ENCODE results near the gene TNS1. TPM values are rescaled to one million over a fixed set of nuclear protein-coding genes. Genes with fewer than 3 reads are reported as not detected.

The TNS1 gene
- polyA plus RNA-seq, 3 donors = 0.26 to 1.6 (median 1.5) TPM

GRCh38 chr2:217969588-217969987 lies 33.2 kb downstream of the TNS1 start:
- no peak for DNase-seq
- intact Hi-C loops (cut with micrococcal nuclease) = no loop called here
- Mint-ChIP-seq H3K4me3 (no peak overlapping the region), H3K4me1 (no peaks in the 10 kb centered on the region), H3K36me3 (peaks cover 0 to 3% of the 10 kb centered on the region in 2 donors), H3K27me3 (ENCODE audit: low read depth in 3 of 3) (peaks cover 0 to 3% (median 0%) of the 10 kb centered on the region in 3 donors), H3K27ac (no peak overlapping the region), H3K9me3 (peaks cover 0 to 4% (median 0%) of the 10 kb centered on the region in 7 donors)
- Histone ChIP-seq H3K27me3 (ENCODE audit: control insufficient read depth in 2 of 2, insufficient read depth in 2 of 2, low read length in 2 of 2) (no peaks in the 10 kb centered on the region), H3K27ac (ENCODE audit: low read depth in 1 of 2, low read length in 2 of 2) (no peak overlapping the region), H3K4me1 (ENCODE audit: control insufficient read depth in 1 of 2, insufficient read depth in 2 of 2, low read length in 2 of 2) (no peaks in the 10 kb centered on the region), H3K9me3 (replicated peaks in 1 of 2; ENCODE audit: control insufficient read depth in 1 of 2, insufficient read depth in 1 of 2, low read length in 2 of 2) (no peaks in the 10 kb centered on the region), H2AFZ (ENCODE audit: insufficient read depth, low read depth, low read length, poor library complexity, severe bottlenecking) (no peak overlapping the region), H3K4me2 (replicated peaks; ENCODE audit: extremely low read depth, low read length, poor library complexity, severe bottlenecking) (no peak overlapping the region), H3K36me3 (replicated peaks in 1 of 2; ENCODE audit: control insufficient read depth in 1 of 2, insufficient read depth in 2 of 2, low read length in 2 of 2) (no peaks in the 10 kb centered on the region), H3K79me2 (ENCODE audit: insufficient read depth, low read length) (no peaks in the 10 kb centered on the region), H3K9ac (ENCODE audit: insufficient read depth, low read length, poor library complexity, severe bottlenecking) (no peak overlapping the region), H3K4me3 (replicated peaks in 1 of 3; ENCODE audit: low read depth in 2 of 3, low read length in 3 of 3) (no peak overlapping the region), H4K20me1 (ENCODE audit: insufficient read depth, low read length) (no peaks in the 10 kb centered on the region)
- WGBS (ENCODE audit: insufficient coverage) = no CpG with 5 or more reads among the region's 1 CpG
- no peak for TF ChIP-seq CTCF (IDR thresholded peaks at IDR 0.05)

- H3K4me1 Mint-ChIP-seq = no peaks in the 10 kb centered on the region
- no peak overlapping the region for H3K27ac Mint-ChIP-seq
- H3K36me3 ChIP-seq (replicated peaks in 1 of 2; ENCODE audit: control insufficient read depth in 1 of 2, insufficient read depth in 2 of 2, low read length in 2 of 2) = no peaks in the 10 kb centered on the region
- intact Hi-C loops (cut with micrococcal nuclease) = no loop called here
- H3K79me2 ChIP-seq (ENCODE audit: insufficient read depth, low read length) = no peaks in the 10 kb centered on the region
- no peaks in the 10 kb centered on the region for H3K9me3 ChIP-seq (replicated peaks in 1 of 2; ENCODE audit: control insufficient read depth in 1 of 2, insufficient read depth in 1 of 2, low read length in 2 of 2)
- peaks cover 0 to 4% (median 0%) of the 10 kb centered on the region in 7 donors for H3K9me3 Mint-ChIP-seq
- DNase-seq = no peak
- no peaks in the 10 kb centered on the region for H3K27me3 Mint-ChIP-seq (ENCODE audit: low read depth in 3 of 3)
- H4K20me1 ChIP-seq (ENCODE audit: insufficient read depth, low read length) = no peaks in the 10 kb centered on the region
- no peak overlapping the region for H2AFZ ChIP-seq (ENCODE audit: insufficient read depth, low read depth, low read length, poor library complexity, severe bottlenecking)
- H3K4me3 ChIP-seq (replicated peaks in 1 of 3; ENCODE audit: low read depth in 2 of 3, low read length in 3 of 3) = no peak overlapping the region
- no peak overlapping the region for H3K4me2 ChIP-seq (replicated peaks; ENCODE audit: extremely low read depth, low read length, poor library complexity, severe bottlenecking)
- H3K4me1 ChIP-seq (ENCODE audit: control insufficient read depth in 1 of 2, insufficient read depth in 2 of 2, low read length in 2 of 2) = no peaks in the 10 kb centered on the region
- no peak overlapping the region for H3K27ac ChIP-seq (ENCODE audit: low read depth in 1 of 2, low read length in 2 of 2)
- peaks cover 3% of the 10 kb centered on the region in 2 donors for H3K36me3 Mint-ChIP-seq
- WGBS (ENCODE audit: insufficient coverage) = no CpG with 5 or more reads among the region's 1 CpG
- H3K4me3 Mint-ChIP-seq = no peak overlapping the region
- no peak for TF ChIP-seq CTCF (IDR thresholded peaks at IDR 0.05)
- H3K27me3 ChIP-seq (ENCODE audit: control insufficient read depth in 2 of 2, insufficient read depth in 2 of 2, low read length in 2 of 2) = no peaks in the 10 kb centered on the region
- H3K9ac ChIP-seq (ENCODE audit: insufficient read depth, low read length, poor library complexity, severe bottlenecking) = no peak overlapping the region
Measured at GRCh38 chr2:217968023-217968422, 34.8 kb downstream of the TNS1 start.

Measured in CD14-positive monocyte (primary cell).